DOHH2 (cell line): Measurements from ENCODE around the gene SGCE.

Experiments
- H3F3A ChIP-seq: fragments of 200-600 bp; sonication (generic), shearing (Covaris generic); 2 replicates; pipeline ENCODE4 v1.6.0; 2016; ENCODE audit warnings: antibody characterized with exemption, mild to moderate bottlenecking; ENCODE audit not compliant: control insufficient read depth, insufficient read depth
- H3K27ac ChIP-seq: fragments of 200-600 bp; sonication (generic); 2 replicates; pipeline ENCODE4 v1.5.1; 2014; ENCODE audit warnings: low read depth, mild to moderate bottlenecking, low read length, moderate library complexity
- H3K27me3 ChIP-seq: fragments of 200-600 bp; sonication (generic); 2 replicates; pipeline ENCODE4 v1.6.1; 2014; ENCODE audit warnings: mild to moderate bottlenecking, low read length, mixed read lengths; ENCODE audit not compliant: control insufficient read depth
- H3K36me3 ChIP-seq: fragments of 200-600 bp; sonication (generic); 2 replicates; pipeline ENCODE4 v1.6.1; 2014; ENCODE audit warnings: mild to moderate bottlenecking, low read length, moderate library complexity, mixed read lengths; ENCODE audit not compliant: control insufficient read depth
- H3K4me1 ChIP-seq: fragments of 200-600 bp; sonication (generic); 2 replicates; pipeline ENCODE4 v1.6.1; 2014; ENCODE audit warnings: mild to moderate bottlenecking, low read length, mixed read lengths; ENCODE audit not compliant: control insufficient read depth
- H3K4me2 ChIP-seq: fragments of 200-600 bp; sonication (generic); 2 replicates; pipeline ENCODE4 v1.6.0; 2014; ENCODE audit warnings: mild to moderate bottlenecking, low read length, moderate library complexity
- H3K4me3 ChIP-seq: fragments of 200-600 bp; sonication (generic); 2 replicates; pipeline ENCODE4 v1.5.1; 2014; ENCODE audit warnings: mild to moderate bottlenecking, low read length, mixed read lengths
- H3K79me2 ChIP-seq: fragments of 200-600 bp; sonication (generic); 2 replicates; pipeline ENCODE4 v1.6.1; 2014; ENCODE audit warnings: mild to moderate bottlenecking, low read length, mixed read lengths; ENCODE audit not compliant: control insufficient read depth
- H3K9me2 ChIP-seq: fragments of 200-600 bp; sonication (generic); replicated peaks from 2 replicates; pipeline ENCODE4 v1.6.1; 2014; ENCODE audit warnings: mild to moderate bottlenecking, low read length, mixed read lengths; ENCODE audit not compliant: control insufficient read depth
- H3K9me3 ChIP-seq: fragments of 200-600 bp; sonication (generic); 2 replicates; pipeline ENCODE4 v1.6.1; 2014; ENCODE audit warnings: antibody characterized with exemption, low read length, mixed read lengths; ENCODE audit not compliant: control insufficient read depth, insufficient read depth
- H4K20me1 ChIP-seq: fragments of 200-600 bp; sonication (generic); 2 replicates; pipeline ENCODE4 v1.6.0; 2014; ENCODE audit warnings: low read depth, mild to moderate bottlenecking, antibody characterized with exemption, low read length, moderate library complexity; ENCODE audit not compliant: control insufficient read depth, insufficient read depth
- CTCF ChIP-seq: fragments of 200-600 bp; sonication (generic); IDR thresholded peaks from one replicate; pipeline ENCODE4 v1.5.1; 2014; ENCODE audit warnings: antibody characterized with exemption, mild to moderate bottlenecking, low read depth, low read length; ENCODE audit not compliant: poor library complexity, severe bottlenecking
- EZH2phosphoT487 ChIP-seq: fragments of 200-600 bp; sonication (generic); IDR thresholded peaks from 2 replicates; pipeline ENCODE4 v1.6.1; 2017; ENCODE audit warnings: borderline replicate concordance, mild to moderate bottlenecking, antibody characterized with exemption, low read length, moderate library complexity, mixed read lengths

SGCE gene

GRCh38 chr7:94687810-94688209 lies 31.9 kb upstream of the SGCE start:
- Histone ChIP-seq H3K9me3 (no peaks in the 10 kb centered on the region), H4K20me1 (no peaks in the 10 kb centered on the region), H3K27me3 (0 out of 2 replicates have a peak, but pooled peaks cover 2% of the 10 kb centered on the region), H3K36me3 (no peaks in the 10 kb centered on the region), H3K4me2 (no peak overlapping the region), H3K27ac (no peak overlapping the region), H3K79me2 (no peaks in the 10 kb centered on the region), H3K4me3 (no peak overlapping the region), H3K4me1 (no peaks in the 10 kb centered on the region), H3F3A (no peaks in the 10 kb centered on the region), H3K9me2 (no peaks in the 10 kb centered on the region)
- no peak for TF ChIP-seq CTCF
- no peak for TF ChIP-seq EZH2phosphoT487

- Histone ChIP-seq H3K9me3 (no peaks in the 10 kb centered on the region), H4K20me1 (no peaks in the 10 kb centered on the region), H3K27ac (no peak overlapping the region), H3K27me3 (no peaks in the 10 kb centered on the region), H3K9me2 (no peaks in the 10 kb centered on the region), H3K36me3 (no peaks in the 10 kb centered on the region), H3K4me1 (no peaks in the 10 kb centered on the region), H3K79me2 (no peaks in the 10 kb centered on the region), H3F3A (no peaks in the 10 kb centered on the region), H3K4me2 (no peak overlapping the region), H3K4me3 (no peak overlapping the region)
- no peak for TF ChIP-seq CTCF
- TF ChIP-seq EZH2phosphoT487: no peak
Measured at GRCh38 chr7:94687076-94687475, 31.1 kb upstream of the SGCE start.

GRCh38 chr7:94683066-94683465 lies 27.1 kb upstream of the SGCE start:
- no peaks in the 10 kb centered on the region for H3K79me2 ChIP-seq
- H3K27me3 ChIP-seq: no peaks in the 10 kb centered on the region
- H3K4me3 ChIP-seq: no peak overlapping the region
- H3F3A ChIP-seq: no peaks in the 10 kb centered on the region
- H3K36me3 ChIP-seq: no peaks in the 10 kb centered on the region
- no peaks in the 10 kb centered on the region for H4K20me1 ChIP-seq
- no peak for TF ChIP-seq CTCF
- no peak for TF ChIP-seq EZH2phosphoT487
- H3K4me2 ChIP-seq: no peak overlapping the region
- no peaks in the 10 kb centered on the region for H3K4me1 ChIP-seq
- no peak overlapping the region for H3K27ac ChIP-seq
- H3K9me2 ChIP-seq: no peaks in the 10 kb centered on the region
- H3K9me3 ChIP-seq: no peaks in the 10 kb centered on the region

GRCh38 chr7:94679358-94679757 lies 23.4 kb upstream of the SGCE start:
- no peak for TF ChIP-seq CTCF
- TF ChIP-seq EZH2phosphoT487: no peak
- no peaks in the 10 kb centered on the region for H3K79me2 ChIP-seq

More at GRCh38 chr7:94679358-94679757, 23.4 kb upstream of the SGCE start:
- no peaks in the 10 kb centered on the region for H4K20me1 ChIP-seq
- no peaks in the 10 kb centered on the region for H3F3A ChIP-seq
- H3K4me3 ChIP-seq: no peak overlapping the region
- H3K4me2 ChIP-seq: no peak overlapping the region
- no peak overlapping the region for H3K27ac ChIP-seq
- H3K36me3 ChIP-seq: no peaks in the 10 kb centered on the region
- no peaks in the 10 kb centered on the region for H3K4me1 ChIP-seq
- H3K9me3 ChIP-seq: no peaks in the 10 kb centered on the region
- H3K9me2 ChIP-seq: no peaks in the 10 kb centered on the region
- H3K27me3 ChIP-seq: no peaks in the 10 kb centered on the region
